SK-N-MC (cell line): ENCODE data around the gene TLR5.

ENCODE experiments used
- EZH2 ChIP-seq: fragments of 200-600 bp; sonication (generic); IDR thresholded peaks from one replicate; pipeline ENCODE4 v1.6.1; 2017; ENCODE audit warnings: antibody characterized with exemption
- POLR2AphosphoS5 ChIP-seq: IDR thresholded peaks from 2 replicates; pipeline ENCODE4 v1.6.1; 2012; ENCODE audit warnings: mild to moderate bottlenecking, low read depth, low read length, borderline replicate concordance

GRCh38 chr1:223137455-223138085 lies 5.5 kb downstream of the TLR5 start:
- TF ChIP-seq POLR2AphosphoS5: peak; percentile 48; the same call in 1 of the 2 replicates
- TF ChIP-seq EZH2: no peak
